Activated effector memory CD4-positive, alpha-beta T cell treated with Interleukin-2 at 50 U/mL for 16 hours (primary cell): Measurements from ENCODE around the gene RAB8B.

Experiments
- DNase-seq: peaks from one replicate; pipeline ENCODE4 v3.0.0-alpha.2; 2020

The RAB8B gene

DNA sequence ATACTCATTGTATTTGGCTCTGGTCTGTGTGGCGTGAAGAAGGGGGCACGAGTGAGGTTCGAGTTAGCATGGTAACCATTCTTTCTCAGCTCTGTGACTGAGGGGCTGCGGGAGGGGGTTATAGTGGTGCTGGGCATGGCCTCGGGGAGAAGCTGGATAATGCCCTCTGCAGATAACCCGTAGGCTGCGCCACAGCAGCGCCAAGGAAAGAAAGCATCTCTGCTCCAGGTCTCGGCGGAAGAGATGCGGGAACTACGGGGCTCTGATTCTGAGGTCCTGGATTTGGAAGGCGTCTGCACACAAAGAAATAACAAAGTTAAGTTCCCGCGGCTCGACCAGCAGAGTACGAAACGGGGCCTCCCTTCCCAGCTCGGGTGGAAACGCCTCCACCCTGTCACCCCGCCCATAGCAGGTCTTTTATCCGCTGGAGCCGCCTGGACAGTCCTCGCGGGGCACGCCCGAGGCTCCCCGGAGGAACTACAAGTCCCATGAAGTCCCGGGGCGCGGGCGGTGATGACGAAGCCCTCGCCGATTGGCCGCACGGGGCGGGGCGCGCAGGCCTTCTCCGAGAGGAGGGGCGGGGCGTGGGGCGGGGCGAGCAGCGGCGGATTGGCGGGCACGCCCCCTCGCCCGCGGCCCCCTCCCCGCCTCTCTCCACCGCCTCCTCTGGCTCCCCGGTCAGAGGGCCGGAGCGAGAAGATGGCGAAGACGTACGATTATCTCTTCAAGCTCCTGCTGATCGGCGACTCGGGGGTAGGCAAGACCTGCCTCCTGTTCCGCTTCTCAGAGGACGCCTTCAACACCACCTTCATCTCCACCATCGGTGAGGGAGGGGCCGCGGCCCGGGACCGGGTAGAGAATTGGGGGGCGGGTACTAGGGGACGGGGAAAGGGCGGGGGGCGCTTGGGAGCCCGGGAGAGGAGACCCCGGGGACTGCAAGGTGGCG is at the start of gene RAB8B:
RAB8B (plus strand) TSS at position 681 of the 946 bp plus-strand sequence; CDS start at position 700, 19 bp downstream.
- peak; percentile 96 for DNase-seq

DNA sequence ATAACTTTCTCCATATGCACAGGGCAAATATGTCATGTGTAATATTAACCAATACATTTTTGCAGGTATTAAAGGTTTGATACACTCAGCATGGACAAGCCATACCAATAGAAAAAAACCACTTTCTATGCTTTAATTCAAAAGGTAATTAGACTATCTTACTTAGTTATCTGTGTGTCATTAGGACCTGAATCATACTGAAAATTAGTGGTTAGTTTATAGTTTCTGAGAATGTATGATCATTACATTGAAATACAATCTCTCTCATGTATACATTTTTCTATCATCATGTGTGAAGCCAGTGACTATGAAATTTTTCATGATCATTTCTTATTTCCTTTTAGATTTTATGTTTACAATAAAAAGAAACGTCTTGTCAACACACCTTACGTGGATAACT is 48.5 kb upstream of the RAB8B start:
- DNase-seq, result no peak

DNA sequence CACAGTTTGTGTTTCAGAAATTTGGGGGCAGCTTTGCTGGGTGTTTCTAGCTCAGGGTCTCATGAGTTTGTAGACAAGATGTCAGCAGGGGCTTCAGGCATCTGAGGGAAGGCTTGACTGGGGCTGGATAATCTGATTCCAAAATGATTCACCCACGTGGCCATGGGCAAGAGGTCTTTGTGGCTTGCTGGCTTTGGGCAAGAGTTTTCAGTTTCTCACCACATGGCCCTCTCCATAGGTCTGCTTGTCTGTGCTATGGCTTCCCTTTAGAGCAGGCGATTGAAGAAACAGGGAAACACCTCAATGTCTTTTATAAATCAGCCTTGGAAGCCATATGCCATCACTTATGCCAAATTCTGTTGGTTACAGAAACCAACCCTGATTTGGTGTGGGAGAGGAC is 44.0 kb upstream of the RAB8B start:
- no peak for DNase-seq

DNA sequence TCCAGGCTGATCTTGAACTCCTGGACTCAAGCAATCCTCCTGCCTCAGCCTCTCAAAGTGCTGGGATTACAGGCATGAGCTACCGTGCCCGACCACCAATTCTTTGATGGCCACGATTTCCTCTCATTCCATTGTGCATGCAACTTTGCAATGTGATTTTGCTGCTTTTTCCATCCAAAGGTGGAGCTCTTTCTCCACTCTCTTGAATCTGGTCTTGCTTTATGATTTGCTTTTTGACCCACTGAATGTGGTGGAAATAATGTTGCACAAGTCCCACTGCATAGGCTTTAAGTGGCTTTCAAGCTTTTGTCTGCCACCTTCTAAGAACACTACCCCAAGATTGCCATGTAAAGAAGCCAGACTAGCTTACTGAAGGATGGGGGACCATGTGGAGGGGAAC is 42.7 kb upstream of the RAB8B start:
- no peak for DNase-seq

DNA sequence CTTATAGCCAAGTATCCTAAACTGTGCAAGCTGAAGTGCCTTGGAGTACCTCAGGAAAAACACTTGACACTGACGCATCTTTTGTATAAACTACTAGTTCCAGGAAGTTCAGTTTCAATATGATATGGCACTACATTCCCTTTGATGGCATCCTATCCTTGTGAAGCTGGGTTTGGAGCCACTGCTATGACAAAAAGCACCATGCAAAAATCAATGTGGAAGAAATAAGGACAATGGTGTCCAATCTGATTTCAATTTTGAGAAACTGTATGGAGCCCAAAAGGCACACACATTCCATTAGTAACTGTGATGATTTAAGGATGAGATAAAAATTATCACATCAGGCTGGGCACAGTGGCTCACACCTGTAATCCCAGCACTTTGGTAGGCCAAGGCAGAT is 37.7 kb upstream of the RAB8B start:
- DNase-seq, result no peak

DNA sequence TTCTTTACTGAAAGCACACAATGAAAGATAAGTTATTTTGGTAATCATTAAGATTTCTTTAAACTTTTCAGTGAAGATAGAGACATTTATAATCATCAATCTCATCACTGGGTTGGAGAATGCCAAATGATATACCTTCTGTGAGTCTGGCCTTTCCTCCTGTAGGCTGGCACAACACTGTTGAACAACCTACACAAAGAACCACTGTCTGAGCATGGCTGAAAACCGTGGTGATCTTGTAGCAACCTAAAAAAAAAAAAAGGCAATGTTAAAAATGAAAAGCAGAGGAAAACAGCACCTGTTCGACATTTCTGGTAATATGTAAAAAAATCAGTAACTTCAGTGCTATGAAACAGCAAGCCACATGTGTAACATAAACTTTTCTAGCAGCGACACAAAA is 33.9 kb upstream of the RAB8B start:
- DNase-seq, result no peak

DNA sequence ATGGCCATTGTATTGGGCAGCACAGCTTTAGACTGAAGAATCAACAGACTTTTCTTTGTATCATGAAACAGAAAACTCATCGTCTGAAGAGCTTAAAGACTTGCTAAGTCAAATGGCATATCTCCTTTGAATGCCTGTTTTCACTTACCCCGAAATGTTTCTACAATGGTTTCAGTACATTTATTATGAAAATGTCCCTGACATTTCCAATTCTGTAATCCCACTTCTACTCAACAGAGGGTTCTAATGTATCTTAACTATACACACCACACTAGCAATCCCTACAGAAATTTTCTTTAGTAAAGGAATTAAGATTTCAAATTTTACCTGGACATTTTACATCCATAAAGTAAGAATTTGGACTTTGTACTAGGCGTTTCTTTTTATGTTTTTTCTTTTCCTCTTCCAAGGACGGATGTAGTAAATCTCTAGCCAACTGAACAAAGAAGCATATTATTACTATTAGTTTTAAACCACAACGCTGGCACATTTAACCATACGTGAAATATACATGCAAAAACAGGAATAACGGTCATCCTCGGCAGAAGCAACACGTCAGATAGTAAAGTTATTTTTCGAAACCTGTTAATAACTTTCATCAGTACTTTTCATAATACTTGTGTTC is 33.2 kb upstream of the RAB8B start:
- no peak for DNase-seq

DNA sequence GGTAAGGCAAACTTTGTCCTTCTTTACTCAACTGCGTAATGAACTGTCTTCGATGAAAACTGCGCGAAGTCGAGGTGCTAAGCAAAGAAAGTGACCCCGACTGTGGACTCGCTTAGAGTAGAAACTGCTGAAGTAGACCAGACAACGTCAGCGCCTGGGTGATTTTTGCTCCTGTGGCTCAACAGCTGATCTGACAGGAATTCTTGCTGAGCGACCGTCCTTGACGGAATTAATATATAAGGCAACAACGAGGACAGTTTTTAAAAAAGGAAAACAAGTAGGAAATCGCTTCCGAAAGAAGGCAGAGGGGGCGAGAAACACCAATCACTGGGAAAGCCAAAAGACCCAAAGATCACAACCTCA is 32.7 kb upstream of the RAB8B start:
- DNase-seq, result no peak

DNA sequence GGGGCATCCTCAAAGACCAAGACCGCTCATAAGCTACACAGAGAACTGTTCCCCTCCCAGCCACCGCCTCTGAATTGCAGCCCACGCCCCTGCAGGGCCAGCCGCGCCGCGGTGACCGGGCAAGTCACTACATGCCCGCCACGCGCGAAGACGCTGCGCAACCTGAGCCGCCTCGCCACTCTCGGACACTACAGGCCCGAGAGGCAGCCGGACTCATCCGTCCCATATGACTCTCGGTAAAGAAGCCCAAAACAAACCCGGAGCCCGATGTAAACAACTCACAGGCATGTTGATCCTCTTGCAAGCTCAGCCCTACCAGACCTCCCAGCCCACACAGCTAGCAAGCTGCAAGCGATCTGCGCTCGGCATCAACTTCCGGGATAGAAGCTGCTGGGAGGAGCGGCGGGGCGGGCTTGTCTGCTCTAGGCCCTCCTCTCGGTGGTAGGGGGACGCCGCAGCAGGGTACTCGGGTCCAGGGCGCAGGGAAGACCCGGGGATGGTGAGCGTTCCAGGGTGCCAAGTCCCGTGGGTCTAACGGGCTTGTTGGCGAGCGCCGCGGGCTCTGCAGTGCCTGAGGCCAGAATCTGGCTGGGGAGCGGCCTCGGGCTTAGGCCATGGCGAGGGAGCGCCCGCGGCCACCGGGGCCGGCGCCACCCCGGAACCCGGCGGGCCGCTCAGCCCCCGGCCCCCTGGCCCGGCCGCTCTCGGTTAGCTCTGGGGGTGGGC is 32.1 kb upstream of the RAB8B start, which contains the start of gene RPS27L:
RPS27L (minus strand) TSS at position 360 of the 726 bp plus-strand sequence; CDS start at position 288, 72 bp downstream.
- DNase-seq, result peak; percentile 83

DNA sequence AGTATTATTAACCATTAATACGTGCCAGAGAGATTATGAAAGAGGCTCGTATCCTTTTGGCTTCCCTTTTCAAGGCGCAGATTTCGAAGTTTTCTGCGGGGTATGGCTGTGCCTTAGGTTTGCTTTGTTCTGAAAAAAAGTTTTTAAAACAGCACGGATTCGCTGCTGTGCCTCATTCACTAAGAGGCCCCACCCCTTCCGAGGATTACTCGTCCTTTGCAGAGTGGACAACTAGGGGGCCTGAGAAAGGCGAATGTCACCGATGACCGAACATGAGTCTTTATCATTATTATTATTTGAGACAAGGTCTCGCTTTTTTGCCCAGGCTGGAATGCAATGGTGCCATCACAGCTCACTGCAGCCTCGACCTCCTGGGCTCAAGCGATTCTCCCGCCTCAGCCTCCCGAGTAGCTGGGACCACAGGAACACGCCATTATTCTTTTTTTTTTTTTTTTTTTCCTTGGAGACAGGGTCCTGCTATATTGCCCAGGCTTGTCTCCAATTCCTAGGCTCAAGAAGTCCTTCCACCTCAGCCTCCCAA is 31.4 kb upstream of the RAB8B start:
- DNase-seq, result no peak

DNA sequence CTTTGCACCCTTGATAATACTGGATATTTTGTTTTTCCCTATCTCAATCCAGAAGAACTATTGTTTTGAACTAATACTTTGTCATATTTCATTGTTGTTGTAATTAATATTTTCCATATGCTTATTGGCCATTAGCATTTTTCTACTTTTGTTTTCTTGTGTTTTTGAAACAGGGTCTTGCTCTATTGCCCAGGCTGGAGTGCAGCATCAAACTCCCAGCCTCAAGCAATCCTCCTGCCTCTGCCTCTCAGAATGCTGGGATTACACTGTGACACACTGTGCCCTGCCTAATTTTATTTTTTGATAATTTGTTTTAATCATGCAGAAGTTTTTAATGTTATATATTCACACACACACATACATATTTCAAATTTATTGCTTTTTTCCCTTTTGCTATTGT is 28.8 kb upstream of the RAB8B start:
- no peak for DNase-seq

DNA sequence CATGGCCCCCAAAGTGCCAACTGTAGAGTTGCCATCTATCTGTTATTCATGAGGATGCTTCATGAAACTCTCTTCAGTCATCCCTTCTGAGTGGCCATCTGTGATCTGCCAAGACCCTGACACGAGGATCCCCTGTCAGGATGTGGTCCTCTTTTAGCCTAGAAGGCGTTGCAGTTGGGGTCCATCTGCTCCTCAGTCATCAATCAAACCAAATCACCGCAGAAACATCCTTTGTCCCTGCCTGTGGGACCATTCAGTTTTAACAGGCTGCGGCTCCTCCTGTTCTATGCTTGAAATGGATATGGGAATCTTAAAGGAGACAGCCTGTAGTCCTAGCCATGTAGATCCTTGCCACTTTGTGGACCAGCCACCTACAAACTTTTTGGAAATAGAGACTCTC is 26.2 kb upstream of the RAB8B start:
- no peak for DNase-seq

DNA sequence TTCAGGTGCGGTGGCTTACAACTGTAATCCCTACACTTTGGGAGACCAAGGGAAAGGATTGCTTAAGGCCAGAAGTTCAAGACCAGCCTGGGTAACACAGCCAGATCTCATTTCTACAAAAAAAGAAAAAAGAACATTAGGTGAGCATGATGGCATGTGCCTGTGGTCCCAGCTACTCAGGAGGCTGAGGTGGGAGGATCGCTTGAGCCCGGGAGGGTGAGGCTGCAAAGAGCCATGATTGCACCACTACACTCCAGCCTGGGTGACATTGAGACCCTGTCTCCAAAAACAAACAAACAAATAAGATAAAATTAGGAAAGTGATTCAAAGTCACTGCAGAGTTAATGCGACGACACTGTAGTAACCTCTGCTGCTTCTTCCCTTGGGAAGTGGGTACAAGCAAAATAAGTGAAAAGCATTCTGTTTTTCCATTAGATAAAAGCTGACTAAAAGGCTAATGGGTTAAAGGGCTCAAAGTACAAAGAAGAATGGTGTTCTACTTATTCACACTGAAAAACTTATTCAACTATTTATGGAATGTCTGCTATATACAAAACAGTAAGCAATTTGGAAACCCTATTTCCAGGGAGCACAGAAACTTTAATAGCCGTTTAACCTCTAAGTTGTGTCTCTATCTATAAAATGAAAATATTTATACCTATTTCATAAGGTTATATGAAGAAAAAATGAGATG is 24.1 kb upstream of the RAB8B start:
- DNase-seq, result no peak

DNA sequence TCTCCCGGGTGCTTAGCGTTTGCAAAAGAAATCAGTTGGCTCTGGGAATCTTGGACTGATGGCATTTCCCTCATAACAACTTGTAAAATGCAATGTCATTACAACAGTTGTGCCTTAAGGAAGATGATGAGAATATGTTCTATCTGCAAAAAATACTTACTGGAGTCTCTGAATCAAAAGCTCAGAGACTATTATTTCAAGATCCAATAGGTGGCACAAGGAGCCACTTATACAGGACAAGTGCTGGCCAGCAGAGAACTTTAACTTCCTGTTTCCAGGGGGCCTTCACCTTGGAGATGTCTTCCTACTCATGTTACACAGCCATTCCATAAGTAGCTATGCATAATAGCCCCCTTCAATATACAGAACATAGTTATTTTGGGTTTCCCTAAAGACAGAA is 23.2 kb upstream of the RAB8B start:
- DNase-seq, result no peak

DNA sequence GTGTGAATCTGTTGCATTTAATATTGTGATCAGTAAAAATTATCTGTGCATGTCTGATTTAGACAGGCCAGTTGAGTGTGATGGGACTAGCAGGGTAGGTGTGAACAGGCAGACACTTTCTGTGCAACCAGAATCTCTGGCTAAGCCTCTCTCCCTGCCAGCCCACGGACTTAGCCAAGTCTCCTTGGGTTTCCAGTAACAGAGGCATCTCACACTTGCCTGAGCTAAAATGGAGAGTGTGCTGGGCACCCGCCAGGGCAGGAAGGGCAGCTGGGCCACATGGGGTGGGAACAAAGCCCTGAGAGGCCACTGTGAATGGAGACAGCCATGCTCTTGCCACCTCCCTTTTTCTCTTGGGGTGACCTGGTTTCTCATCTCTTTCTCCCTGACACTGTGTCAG is 19.6 kb upstream of the RAB8B start:
- no peak for DNase-seq

DNA sequence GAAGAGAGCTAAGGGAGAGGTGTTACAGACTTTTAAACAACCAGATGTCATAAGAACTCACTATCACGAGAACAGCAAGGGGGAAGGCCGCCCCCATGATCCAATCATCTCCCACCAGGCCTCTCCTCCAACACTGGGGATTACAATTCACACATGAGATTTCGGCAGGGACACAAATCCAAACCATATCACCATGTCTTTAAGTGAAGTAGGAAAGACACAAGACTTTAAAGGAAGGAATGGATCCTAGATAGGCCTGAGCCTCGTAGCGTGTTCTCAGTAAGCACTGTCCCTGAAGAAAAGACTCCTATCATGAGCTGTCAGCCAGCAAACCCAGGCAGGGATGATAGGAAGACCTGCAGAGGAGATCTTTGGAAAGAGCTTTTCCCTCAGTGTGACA is 17.0 kb upstream of the RAB8B start:
- DNase-seq, result no peak

DNA sequence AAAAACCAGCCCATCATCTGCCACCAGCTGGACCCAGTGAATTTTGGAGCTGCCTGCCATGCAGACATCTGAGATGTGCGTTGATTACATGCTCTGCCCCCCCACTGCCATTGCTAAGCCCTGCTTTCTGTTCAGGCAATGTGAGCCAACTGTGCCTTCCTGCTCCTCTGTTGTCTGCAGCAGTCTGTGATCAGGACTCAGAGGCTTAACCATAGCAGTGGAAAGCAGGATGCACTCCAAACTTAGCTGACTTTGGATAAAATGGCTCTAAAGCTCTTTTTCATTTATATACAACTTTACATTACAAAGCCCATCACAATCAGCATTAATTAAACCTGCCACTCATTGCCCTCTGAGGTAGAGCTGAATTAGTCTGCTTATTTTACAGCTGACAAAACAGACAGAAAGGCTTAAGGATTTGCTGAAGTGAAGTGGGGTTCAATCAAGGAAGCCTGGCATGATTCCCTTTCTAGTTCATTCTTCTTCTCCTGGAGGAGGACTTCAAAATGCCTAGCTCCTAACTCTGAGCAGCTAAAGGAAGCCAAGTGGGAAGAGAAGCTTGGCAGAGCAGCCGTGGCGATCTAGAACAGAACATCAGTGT is 16.5 kb upstream of the RAB8B start:
- DNase-seq, result no peak

DNA sequence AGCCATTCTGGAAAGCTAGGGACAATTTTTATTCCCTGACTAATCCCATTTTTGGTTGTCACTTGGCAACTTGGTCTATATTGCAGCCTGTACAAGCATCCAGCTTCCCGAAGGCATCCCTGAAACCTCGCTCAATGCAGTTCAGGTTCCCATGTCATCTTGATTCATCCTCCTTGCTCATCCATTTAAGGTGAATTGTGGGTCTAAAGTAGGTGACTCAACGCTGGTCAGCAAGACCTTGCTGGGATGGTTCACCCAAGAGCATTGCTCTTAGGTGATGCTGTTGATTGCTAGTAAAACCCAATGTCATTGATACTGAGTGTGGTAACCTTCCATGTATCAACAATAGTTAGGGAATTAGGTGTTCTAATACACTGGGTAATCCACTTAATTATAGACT is 13.1 kb upstream of the RAB8B start:
- DNase-seq, result no peak

DNA sequence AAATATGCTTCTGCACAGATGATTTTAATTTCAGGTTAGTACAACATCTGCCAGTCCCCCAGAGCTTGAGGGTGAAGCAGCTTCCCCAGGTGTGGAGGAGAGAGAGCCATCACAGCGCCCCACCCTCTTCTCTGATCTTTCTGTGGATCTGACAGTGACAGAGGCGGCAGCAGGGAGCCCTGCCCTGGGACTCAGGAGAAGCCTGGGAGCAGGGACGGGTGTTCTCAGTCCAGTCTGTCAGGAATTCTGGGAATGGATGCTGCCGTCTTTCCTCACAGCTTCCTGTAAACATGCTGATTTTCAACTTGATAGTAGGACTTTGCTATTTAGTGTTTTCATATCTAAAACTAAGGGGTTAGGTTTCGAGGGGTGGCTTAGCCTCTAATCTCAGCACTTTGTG is 11.4 kb upstream of the RAB8B start:
- no peak for DNase-seq

DNA sequence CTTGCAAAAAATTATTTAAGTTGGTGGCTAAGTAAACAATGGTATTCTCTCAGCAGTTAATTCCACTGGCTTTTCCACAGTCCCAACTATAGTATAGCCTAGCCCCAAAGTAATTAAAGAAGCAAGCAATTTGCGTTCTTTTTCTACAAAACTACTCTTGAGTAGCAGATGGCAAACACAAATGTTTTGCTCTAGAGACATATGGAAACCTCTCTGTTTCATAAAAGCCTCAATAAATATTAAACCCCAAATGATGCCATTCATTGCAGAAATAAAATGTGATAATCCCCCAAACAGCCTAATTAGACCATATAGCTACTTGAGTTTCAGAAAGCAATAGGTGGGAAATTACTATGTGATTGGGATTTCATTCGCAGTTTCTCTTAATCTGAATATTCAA is 8.7 kb upstream of the RAB8B start:
- no peak for DNase-seq

DNA sequence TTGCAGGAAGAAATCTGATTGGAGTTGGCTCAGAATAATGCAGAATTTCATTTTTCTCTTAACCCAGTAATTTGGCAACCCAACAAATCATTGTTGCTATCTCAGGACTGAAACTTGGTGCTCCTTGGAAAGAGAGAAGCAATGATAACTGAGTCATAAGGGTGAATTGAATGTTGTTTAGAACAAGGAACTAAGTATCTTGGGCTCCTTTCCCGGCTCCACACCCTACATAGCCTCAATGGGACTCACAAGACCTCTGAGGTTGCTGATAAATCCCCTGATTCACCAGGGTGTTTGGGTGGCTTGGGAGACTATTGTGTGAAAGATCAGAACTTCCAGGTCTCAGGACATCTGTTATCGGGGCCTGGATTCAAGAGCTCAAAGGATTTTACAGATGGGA is 7.8 kb upstream of the RAB8B start:
- DNase-seq, result no peak

DNA sequence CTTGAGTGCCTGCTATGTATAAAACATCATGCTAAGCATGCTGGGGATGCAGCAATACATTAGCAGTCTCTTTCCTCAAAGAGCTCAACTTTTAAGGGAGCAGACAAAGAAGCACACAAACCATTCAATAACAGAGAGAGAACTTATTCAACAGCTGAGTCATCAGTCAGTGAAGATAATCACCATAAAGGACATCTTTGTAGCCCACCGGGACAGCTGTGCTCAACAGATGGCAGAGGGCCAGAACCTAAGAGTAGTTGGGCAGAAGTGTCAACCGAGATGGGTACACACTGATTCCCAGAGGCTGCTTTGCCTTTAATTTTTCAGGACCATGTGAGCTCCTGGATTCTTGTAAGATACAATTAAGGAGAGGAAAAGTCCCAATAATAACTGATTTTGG is 4.2 kb upstream of the RAB8B start:
- no peak for DNase-seq
